ENCODE results near the gene GATM.

Gene GATM

DNA sequence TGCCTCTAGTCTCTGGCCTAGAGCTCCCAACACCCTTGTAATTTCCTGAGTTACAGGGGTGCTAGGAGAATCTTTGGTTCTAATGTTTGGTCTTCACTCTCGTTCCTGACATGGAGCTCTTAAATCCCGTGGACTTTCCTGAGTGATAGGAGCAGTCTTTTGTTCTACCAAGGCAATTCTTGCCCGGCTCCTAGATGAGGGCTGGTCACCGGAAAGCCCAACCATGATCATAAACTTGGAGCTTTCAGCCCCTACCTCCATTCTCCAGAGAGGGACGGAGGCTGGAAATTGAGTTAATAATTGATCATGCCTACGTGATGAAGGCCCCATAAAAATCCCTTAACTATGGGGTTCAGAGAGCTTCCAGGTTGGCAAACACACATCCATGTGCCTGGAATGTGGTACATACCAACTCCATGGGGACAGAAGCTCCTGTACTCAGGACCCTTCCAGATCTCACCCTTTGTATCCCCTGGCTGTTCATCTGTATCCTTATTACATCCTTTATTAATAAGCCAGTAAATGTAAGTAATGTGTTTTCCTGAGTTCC lies 18.8 kb upstream of the GATM start:
- no peak for DNase-seq (ENCODE audit: low read depth)
- TF ChIP-seq CTCF (IDR thresholded peaks at IDR 0.05; ENCODE audit: low read depth, low read length, missing control alignments), result no peak
- no peak overlapping the region for H3K4me3 ChIP-seq (ENCODE audit: low read depth, low read length)

- no peak for DNase-seq (ENCODE audit: low read depth)
- H3K4me3 ChIP-seq (ENCODE audit: low read depth, low read length), result no peak overlapping the region
- no peak for TF ChIP-seq CTCF (IDR thresholded peaks at IDR 0.05; ENCODE audit: low read depth, low read length, missing control alignments)
Measured at GRCh38 chr15:45395943-45396342, 17.6 kb upstream of the GATM start.

- TF ChIP-seq CTCF (IDR thresholded peaks at IDR 0.05; ENCODE audit: low read depth, low read length, missing control alignments), result no peak
- no peak for DNase-seq (ENCODE audit: low read depth)
- no peak overlapping the region for H3K4me3 ChIP-seq (ENCODE audit: low read depth, low read length)
Measured at GRCh38 chr15:45394681-45395080, 16.3 kb upstream of the GATM start.

DNA sequence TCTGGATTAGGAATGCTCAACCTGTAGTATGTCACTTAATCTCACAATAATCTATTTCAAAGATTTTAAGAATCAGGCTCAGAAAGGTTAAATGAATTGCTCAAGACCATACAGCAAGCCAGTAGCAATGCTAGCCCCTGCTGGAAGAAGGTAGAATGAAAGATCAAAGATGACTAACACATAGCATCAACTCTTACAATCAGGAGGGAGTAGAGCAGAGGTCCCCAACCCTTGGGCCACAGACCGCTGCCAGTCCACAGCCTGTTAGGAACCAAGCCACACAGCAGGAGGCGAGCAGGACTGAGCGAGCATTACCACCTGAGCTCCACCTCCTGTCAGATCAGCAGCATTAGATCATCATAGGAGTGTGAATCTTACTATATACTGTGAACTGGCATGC lies 15.5 kb upstream of the GATM start:
- peak; percentile 39 for TF ChIP-seq CTCF (IDR thresholded peaks at IDR 0.05; ENCODE audit: low read depth, low read length, missing control alignments)
- no peak for DNase-seq (ENCODE audit: low read depth)
- no peak overlapping the region for H3K4me3 ChIP-seq (ENCODE audit: low read depth, low read length)

- no peak overlapping the region; the same call in 1 of the 2 replicates for H3K4me3 ChIP-seq (ENCODE audit: low read depth, low read length)
- no peak for TF ChIP-seq CTCF (IDR thresholded peaks at IDR 0.05; ENCODE audit: low read depth, low read length, missing control alignments)
- DNase-seq (ENCODE audit: low read depth), result no peak
Measured at GRCh38 chr15:45392584-45392855, 14.2 kb upstream of the GATM start.

DNA sequence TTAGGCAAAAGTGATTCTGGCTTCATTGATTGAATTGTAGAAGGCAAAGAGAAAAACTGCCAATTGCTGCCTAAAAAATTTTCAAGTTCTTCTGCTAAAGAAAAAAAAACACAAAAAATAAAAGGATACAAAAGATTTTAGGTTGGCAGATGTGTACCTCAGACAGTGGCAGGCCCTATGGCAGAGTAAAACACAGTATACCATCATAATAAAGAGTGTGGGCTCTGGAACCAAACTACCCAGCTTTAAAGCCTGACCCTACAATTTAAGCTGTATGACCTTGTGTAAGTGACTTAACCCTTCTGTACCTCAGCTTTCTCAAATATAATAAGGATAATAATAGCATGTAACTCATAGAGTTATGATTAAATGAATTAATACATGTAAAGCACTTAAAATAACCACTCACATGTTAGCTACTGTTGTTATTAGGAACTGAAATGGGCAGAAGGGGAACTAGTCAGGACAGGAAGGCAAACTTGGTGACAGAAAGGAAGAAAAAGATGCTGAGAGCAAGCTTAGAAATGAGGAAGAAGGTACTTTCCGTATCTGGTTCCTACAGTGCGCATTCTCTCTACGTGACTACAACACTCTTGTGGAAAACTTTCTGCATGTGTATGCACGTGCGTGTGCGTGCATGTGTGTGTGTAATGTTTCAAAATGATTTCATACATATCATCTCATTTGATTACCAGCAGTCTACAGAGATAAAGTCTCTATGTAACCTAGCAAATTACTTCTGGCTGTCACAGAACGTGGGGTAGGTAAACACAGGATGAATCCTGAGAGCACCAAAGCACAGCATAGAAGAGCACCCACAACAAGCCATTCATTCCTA lies 13.6 kb upstream of the GATM start:
- peak; percentile 84 for DNase-seq (ENCODE audit: low read depth)
- no peak for TF ChIP-seq CTCF (IDR thresholded peaks at IDR 0.05; ENCODE audit: low read depth, low read length, missing control alignments)
- H3K4me3 ChIP-seq (ENCODE audit: low read depth, low read length), result no peak overlapping the region; the same call in 1 of the 2 replicates

DNA sequence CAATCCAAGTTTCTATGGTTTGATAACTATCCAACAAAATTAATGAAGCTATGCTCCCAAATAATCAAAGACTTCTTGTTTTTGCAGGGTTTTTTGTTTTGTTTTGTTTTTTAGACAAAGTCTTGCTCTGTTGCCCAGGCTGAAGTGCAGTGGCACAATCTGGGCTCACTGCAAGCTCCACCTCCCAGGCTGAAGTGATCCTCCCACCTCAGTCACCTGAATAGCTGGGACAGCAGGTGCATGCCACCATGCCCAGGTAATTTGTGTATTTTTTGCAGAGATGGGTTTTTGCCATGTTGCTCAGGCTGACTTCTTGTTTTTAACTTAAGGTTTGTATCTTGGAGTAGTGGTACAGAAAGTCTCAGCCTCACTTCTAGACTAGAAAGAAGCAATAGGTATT lies 11.0 kb upstream of the GATM start:
- no peak for TF ChIP-seq CTCF (IDR thresholded peaks at IDR 0.05; ENCODE audit: low read depth, low read length, missing control alignments)
- H3K4me3 ChIP-seq (ENCODE audit: low read depth, low read length), result no peak overlapping the region
- no peak for DNase-seq (ENCODE audit: low read depth)
